GM13976 (cell line): ENCODE results near the gene TAF4.
A peak's percentile ranks its signal among the peaks of the same experiment; 100 is the strongest.

Source experiments
- DNase-seq: peaks from one replicate; pipeline ENCODE4 v3.0.0; 2012; ENCODE audit warnings: low spot score
- in situ Hi-C: fragments of 300-500 bp; cut with MboI; formaldehyde crosslinking; loops from one replicate; pipeline ENCODE4 v1.12.0; 2022; ENCODE audit warnings: low sequenced_read_pairs, mixed read lengths, inconsistent platforms; ENCODE audit not compliant: unreplicated experiment
- TF ChIP-seq, protein P1 (sequence below): IDR thresholded peaks from 2 replicates; pipeline ENCODE4 v1.5.1; 2012; ENCODE audit warnings: borderline replicate concordance, mild to moderate bottlenecking; ENCODE audit not compliant: insufficient read depth; ENCODE audit errors: extremely low read depth, missing control alignments, control extremely low read depth

TAF4 gene

DNA sequence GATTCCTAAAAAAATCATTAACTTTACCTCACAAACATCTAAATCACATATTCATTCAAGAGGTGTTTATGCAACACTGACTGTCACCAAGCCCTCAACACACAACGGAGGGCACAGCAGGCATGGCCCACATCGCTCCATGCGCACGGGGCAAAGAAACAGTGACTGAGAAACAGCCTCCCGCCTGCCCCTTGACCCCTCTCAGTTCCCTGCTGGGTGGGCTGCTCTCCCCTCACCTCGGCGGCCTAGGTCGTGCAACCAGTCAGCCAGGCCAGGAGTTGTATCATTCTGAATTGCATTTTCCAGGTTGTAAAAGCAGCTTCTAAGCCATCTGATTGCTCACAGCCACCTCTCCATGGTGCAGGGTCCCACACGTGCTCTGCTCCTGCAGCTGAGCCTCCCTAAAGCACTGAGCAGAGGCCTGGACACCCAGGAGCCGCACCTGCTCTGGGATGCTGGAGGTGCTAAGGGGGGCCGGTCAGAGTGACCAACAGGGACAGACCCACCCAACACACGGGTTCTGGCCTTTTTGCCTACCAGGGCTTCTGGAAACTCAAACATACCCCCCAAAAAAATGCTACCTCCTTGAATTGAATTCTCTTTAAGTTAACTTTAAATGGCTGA is 37.9 kb downstream of the TAF4 start:
- DNase-seq: no peak
- in situ Hi-C loops: no loop called here
- TF ChIP-seq, protein P1, sequence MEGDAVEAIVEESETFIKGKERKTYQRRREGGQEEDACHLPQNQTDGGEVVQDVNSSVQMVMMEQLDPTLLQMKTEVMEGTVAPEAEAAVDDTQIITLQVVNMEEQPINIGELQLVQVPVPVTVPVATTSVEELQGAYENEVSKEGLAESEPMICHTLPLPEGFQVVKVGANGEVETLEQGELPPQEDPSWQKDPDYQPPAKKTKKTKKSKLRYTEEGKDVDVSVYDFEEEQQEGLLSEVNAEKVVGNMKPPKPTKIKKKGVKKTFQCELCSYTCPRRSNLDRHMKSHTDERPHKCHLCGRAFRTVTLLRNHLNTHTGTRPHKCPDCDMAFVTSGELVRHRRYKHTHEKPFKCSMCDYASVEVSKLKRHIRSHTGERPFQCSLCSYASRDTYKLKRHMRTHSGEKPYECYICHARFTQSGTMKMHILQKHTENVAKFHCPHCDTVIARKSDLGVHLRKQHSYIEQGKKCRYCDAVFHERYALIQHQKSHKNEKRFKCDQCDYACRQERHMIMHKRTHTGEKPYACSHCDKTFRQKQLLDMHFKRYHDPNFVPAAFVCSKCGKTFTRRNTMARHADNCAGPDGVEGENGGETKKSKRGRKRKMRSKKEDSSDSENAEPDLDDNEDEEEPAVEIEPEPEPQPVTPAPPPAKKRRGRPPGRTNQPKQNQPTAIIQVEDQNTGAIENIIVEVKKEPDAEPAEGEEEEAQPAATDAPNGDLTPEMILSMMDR: no peak

DNA sequence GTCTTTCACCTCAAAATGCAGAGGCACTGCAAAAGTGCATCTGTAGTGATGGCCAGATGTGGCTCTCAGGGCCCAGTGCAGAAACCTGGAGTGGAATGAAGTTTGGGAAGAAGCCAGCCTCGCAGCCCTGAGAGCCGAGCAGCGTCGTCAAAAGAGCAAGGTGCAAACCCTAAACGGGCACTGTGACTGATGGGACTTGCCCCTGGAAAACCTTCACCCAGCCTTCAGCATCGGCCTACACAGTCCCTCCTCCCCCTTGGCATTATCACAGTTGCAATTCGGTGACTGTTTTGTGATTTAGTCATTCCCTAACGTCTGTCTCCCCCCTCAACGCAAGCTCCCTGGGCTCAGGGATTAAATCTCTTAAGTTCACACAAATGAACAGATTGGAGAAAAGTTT is 38.6 kb downstream of the TAF4 start:
- in situ Hi-C loops: no loop called here
- no peak for DNase-seq
- TF ChIP-seq, protein P1: no peak

DNA sequence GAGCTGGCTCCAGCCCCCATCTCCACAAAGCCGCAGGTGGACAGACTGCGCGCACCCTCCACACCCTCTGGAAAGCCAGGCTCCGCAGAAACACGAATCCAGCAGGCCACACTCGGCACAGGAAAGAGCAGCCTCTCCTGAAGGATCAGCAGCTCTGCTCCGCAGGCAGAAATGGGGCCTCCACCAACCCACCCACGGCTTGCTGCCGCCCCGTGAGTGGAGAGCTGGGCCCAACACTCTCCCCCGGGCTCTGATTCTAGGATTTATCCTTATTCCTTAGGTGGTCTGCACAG is 39.2 kb downstream of the TAF4 start:
- DNase-seq: no peak
- in situ Hi-C loops: no loop called here
- TF ChIP-seq, protein P1: no peak

DNA sequence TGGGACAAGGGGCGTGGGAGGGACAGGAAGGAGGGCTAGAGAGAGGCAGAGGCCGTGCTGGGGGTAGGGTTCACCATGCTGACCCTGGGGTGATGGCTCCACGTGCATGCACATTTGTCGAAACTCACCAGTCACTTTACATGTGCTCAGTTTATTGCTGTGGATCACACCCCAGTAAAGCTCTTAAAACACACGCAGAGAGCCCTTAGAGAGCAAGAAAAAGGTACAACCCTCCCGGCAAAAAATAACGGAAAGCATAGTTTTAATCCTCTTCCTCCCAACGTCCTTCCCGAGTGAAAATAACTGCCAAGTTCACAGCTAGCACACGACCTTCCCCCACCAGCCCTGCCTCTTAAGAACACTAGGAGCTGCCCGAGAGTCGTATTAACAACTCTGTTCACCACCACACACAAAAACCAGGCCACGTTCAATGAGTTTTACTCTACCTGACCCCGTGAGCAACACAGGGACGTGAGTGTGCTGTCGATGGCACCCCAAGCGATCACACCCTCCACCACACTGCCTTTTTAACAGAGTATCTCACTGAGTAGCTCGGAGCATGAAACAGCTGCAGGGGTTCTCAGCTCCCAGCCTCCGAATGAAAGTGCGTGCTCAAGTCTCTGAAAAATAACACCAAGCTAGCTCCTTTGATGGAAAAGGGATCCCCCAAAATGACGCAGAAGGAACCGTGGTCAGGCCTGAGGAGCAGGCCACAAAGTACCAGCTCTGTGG is 39.7 kb downstream of the TAF4 start:
- no peak for DNase-seq
- in situ Hi-C loops: no loop called here
- TF ChIP-seq, protein P1: peak; percentile 10

DNA sequence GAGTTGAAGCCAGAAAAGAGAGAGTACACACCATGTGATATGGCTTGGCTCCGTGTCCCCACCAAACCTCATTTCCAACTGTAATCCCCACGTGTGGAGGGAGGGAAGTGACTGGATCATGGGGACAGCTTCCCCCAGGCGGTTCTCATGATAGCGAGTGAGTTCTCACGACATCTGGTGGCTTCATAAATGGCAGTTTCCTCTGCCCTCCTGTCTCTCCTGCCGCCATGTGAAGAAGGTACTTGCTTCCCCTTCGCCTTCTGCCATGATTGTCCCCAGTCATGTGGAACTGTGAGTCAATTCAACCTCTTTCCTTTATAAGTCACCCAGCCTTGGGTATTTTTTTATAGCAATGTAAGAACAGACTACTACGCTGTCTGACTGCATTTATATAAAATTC is 40.3 kb downstream of the TAF4 start:
- TF ChIP-seq, protein P1: no peak
- DNase-seq: no peak
- in situ Hi-C loops: no loop called here

DNA sequence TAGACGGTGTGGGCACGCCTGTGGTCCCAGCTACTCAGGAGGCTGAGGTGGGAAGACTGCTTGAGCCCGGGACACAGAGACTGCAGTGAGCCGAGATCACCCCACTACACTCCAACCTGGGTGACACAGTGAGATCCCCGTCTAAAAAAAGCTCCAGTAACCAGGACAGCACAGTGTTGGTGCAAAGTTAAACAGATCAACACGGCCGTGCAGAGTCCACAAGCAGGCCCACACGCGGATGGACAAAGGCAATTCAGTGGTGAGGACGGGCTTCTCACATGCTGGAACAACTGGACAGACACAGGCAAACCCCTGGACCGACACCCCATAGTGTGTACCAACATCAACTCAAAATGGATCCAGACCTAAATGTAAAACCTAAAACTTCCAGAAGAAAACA is 41.7 kb downstream of the TAF4 start:
- in situ Hi-C loops: no loop called here
- DNase-seq: no peak
- TF ChIP-seq, protein P1: no peak
